GM03348 (cell line): ENCODE results near the gene RIC8B.

Experiments used
- DNase-seq: peaks from one replicate; pipeline ENCODE4 v3.0.0; 2012; ENCODE audit warnings: low spot score

The RIC8B gene

DNA sequence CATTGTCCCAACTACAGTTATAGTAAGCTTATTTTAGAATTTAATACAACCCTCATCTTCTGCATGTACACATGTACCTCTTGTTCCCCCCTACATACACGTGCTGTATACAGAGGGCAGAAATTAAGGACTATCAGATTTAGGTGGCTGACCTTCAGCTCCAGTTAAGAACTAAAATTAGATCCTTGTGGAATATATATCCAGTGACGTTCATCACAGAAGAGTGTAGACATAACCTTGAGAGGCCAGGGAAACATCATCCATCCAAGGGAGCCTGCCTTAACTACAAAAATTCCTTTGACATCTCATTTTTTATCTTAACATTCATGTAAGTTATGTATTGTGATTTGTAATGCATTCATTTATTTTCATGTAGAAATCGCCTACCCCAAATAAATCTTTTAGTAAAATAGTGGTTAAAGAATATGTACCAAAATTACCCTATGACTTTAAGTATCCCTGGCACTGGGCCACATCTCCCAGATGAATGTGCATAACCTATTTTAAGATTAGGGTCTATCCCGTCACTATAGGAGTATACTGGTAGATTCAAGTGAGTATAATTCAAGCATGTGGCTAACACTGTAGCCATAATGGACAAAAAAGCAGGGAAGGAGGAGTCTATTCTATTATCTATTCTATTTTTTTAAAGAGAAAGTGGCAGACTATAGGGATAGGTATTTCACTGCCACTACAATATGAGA lies 27.5 kb downstream of the RIC8B start:
- no peak for DNase-seq

DNA sequence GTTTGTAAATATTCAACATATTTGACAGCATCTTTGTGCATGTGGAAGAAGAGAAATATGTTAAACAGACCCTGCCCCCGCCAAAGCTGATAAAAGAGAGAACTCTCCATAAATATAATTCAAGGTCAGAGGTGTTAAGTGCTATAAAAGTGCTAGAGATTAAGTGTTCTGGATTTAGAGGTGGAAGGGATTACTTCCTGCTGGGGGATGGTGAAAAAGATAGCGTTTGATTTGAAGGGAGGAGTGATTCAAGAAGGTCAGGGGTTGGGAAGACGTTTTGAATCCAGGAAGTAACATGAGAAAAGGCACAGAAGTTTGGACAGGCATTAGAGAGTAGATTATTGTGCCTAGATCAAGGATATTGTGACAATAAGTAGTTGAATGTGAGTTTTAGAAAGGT lies 30.2 kb downstream of the RIC8B start:
- no peak for DNase-seq

DNA sequence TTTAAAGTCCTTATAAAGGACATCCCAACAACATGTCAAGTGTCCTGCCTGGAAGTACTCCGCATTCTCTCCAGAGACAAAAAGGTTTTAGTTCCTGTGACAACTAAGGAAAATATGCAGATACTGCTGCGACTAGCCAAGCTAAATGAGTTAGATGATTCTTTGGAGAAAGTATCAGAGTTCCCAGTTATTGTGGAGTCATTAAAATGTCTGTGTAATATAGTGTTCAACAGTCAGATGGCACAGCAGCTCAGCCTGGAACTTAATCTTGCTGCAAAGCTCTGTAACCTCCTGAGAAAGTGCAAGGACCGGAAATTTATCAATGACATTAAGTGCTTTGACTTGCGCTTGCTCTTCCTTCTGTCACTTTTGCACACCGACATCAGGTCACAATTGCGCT lies 40.2 kb downstream of the RIC8B start:
- DNase-seq: no peak

DNA sequence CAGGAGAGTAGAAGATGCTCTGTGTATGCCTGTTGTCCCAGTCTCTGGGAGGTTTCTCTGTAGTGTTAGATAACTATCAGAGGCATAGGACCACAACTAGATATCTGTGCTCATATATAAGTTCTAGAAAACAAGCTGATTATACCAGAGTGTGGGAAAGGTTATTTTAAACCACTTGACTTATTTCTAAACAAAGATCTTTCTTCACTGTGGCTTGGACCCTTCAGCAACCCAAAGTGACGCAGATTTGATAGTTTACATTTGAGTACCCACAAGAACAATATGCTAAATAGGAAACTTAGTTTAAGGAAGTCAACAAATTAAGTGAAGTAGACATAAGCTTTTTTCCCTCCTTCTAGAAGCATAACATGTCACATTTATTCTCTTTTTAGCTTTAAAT lies 41.3 kb downstream of the RIC8B start:
- DNase-seq: no peak

DNA sequence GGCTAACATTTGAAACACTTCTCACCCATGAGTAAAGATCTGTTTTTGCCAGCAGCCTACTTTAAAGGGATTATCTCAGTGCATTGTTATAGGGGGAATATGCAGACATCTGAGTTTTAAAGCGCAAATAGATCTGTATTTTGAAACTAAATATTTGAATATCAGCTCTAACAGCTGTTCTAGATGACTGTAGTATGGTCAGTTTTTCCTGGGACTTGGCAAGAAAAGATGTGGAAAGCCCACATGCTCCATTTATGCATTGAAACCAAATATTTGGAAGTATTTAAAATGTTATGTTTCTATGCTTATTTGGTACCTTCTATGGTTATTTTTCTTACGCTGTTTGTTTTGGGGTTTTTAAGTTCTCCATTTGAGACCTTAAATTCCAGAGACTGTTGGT lies 41.7 kb downstream of the RIC8B start:
- no peak for DNase-seq

DNA sequence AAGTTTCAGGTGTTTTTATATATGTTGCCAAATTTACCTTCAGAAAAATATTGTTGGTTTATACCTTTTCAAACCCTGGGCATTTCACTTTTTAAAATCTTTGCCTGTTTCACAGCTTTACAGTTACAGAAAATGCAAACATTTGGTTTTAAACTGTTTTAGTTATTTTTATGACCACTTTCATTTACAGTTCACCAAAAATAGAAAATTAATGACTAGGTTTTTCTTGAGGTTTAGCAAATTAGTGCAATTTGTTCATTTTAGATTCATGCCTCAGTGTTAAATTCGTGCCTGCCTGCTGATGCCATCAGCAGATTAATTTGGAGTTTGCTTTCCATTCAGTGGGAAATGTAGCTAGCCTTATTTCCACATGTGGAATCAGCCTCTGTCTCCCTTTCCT lies 45.5 kb downstream of the RIC8B start:
- no peak for DNase-seq

DNA sequence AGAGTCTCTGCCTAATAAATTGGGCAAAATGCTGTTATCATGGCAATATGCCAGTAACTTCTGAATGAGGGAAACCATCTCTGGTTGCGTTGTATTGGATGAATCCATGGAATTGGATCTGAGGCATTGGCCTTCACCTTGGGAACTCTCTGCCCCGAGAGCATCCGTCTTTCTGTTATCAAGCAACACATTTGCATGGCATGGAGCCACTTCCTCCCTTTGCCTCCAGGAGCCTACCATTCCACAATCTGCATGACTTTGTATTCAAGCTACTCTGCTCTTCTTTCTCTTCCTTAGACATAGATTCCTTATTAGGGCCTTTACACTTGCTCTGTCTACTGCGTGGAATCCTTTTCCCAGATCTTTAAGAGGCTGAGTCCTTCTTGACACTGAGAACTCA lies 57.2 kb downstream of the RIC8B start:
- DNase-seq: no peak

DNA sequence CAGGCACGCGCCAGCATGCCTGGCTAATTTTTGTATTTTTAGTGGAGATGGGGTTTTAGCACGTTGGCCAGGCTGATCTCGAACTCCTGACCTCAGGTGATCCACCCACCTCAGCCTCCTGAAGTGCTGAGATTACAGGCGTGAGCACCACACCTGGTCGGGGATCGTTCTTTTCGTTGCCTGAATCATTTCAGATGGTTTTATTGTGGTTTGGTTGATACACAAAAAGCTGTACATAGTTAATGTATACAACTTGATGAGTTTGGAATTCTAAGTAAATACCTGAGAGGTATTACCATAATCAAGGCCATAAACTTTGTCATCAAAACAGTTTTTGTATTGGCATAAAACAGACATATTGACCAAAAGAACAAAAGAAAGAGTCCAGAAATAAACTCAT lies 63.3 kb downstream of the RIC8B start:
- no peak for DNase-seq

DNA sequence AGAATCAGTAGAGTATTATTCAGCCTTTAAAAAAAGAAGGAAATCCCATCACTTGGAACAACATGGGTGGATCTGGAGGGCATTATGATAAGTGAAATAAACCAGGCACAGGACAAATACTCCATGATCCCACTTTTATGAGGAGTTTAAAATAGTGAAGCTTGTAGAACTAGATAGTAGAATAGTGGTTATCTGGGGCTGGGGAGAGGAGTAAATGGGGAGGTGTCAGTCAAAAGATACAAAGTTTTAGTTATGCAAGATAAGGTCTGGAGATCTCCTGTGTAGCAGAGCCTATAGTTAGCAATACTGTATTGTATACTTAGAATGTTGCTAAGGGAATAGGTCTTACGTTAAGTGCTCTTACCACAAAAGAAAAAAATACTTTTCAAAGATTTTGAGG lies 64.9 kb downstream of the RIC8B start:
- DNase-seq: no peak

DNA sequence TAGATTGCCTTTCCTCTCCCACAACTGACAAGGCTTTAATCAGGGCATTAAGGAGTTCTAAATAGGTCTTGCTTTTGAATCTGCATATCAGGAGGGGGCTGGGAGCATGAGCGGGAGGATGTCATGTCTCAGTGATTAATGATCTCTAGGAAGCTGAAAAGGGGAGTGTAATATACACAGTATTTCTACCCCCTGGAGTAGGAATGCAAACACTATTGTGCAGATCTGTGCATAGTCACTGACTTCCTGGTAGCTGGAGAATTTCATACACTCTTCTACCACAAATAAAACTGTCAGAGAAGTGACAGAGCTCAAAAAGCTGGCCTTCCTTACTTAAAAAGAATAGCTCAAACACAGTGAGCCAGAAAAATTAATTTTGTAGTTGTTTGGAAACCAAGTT lies 65.8 kb downstream of the RIC8B start:
- peak; percentile 41 for DNase-seq

DNA sequence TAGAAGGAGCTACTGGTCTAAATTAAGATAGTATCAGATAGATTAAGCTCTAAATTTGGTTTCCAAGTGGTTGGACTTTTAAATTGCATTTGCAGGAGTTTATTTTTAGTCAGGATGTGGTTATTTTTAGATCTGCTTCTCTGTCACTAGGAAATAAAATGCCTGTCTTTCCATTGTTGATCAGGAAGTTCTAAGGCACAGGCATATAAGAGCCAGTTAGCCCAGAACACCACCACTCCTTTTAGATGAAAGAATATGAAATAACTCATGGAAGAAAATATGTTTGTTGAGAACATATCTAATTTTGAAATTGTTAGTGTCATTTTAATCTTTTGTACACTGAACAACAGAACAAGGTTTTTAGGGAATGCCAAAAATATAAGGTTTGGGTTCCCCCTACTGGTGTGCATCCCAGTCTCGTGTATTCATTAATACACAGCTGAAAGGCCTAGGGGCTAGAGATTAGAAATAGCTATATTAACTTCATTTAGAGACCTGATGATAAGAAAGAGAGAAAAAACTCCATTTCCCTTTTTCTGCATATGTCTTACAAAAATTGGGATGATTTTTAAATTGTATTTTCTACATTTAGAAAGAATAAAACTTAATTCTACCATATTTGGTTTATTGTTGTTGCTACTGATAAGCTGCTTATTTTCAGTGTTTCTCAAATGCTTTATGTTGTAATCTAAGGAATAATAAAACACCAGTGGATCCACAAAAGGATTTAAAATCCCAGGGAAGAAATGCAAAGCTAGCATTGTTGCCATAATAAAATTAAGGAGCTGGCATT lies 67.2 kb downstream of the RIC8B start:
- DNase-seq: peak; percentile 68

DNA sequence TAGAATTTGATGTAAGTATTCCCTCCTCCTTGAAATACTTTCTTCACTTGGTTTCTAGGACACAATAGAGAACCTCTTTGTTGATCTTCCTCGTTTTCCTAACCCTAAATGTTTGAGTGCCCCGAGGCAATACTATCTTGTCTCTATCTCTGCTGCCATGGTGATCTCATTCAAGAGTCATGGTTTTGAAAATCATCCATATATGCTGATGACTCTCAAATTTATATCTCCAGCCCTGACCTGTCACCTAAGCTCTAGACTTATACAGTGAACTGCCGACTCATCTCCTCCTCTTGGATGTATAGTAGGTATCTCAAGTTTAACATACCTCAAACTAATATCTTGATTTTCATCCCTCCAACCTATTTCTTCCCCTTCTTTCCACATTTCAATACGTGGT lies 71.4 kb downstream of the RIC8B start:
- DNase-seq: no peak

DNA sequence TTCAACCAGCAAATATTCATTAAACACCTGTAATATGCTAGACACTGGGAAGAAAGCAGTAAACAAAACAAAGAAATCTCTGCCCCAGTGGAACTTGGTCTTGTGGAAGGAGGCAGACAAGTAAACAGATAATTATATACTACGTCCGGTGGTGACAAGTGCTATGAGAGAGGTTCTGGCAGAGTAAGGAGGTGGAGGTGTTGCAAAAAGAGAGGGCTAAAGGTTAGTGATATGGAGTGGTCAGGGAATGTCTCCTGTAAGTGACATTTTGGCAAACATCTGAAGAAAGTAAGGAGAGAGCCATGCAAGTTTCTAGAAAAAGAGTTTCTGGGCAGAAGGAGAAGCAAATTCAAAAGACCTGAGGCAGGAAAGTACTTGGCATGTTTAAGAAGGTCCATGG lies 73.4 kb downstream of the RIC8B start:
- DNase-seq: no peak

DNA sequence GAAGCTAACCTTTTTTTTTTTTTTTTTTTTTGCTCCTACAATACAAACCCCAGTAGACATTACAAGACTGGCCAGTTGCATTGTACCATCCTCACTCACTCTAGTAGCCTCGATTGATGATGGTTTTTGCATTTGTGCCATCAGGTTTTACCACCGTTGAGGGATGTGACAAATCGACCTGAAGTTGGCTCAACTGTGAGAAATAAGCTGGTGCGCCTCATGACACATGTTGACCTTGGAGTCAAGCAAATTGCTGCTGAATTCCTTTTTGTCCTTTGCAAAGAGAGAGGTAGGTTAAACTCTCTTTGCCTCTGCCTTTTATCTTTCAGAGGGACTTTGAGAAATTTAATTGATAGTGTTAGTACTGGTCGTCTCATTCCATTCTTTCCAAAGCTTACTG lies 76.8 kb downstream of the RIC8B start:
- no peak for DNase-seq

DNA sequence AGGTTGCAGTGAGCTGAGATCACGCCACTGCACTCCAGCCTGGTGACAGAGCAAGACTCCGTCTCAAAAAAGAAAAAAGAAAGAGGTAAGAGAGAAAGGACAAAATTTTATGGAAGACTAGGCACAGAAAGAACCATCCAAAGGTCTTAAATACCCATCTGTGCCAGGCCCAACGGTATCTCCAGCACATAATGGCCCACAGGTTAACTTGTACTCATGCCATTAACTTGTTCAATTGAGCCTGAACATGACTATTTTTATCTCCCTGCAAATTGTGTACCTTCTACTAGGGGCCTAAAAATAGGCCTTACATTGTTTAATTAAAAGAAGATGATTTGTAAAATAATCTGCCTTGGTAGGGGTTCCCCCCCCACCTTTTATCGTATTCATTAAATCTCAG lies 80.2 kb downstream of the RIC8B start:
- DNase-seq: no peak

DNA sequence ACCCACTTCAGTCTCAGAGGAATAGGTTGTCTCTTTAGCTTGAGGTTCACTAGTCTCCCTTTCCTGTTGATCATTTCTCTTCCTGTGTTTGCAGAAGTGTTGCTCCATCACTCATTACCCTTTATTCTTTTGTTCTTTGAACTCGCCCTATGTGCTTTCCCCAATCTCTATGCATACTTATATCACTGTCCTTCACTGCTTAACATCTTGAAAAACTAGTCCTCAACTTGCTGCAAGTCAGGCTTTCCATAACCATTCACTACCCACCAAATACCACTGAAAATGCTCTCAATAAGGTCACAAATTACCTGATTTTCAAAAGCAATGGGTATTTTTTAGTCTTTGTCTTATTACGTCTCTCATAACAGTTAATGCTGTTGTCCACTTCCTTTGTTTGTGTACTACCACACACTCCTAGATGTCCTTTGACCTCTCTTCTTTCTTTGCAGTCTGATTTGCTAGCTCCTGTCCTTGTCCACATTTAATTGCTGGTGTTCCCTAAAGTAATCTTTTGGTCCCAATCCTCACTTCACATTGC lies 80.8 kb downstream of the RIC8B start:
- no peak for DNase-seq

DNA sequence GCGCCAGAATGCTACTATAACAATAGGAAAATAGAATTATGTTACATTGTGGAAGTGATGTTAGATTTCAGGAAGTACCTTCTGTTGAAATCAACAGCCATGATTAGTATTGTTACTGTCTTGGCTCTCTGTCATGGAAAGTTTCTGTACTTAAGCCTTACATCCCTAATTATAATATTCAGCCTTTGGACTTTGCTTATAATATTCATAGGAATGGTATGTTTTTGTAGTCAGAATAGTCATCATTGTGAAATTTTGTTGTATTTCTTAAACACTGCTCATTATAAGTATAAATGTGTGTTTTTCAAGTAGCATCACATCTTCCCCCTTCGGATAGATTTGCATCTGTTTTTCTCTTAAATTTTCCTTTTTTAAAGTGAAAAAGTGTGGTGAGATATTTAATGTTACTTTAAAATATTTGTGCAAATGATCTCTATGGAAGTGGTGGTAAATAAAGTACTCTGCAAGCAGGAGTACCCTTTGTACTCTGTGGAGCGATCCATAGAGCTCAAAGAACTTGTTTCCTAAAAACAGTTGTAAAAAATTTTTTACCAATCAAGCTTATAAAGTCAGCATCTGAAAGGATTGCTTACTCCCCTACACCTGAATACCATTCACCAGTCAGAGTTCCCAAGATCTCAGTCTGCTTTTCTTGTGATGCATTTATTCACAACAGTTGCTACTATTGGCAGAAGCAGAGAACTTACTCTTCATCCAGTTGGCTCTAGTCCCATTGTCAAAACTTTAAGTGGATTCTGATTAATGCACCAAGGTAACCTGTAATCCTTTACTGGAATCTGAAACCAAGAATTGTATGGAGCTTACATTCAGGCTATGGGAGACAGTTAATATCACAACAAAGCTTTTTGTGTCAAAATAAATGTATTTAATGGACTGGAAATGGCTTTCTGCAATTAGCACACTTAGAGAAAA lies 87.8 kb downstream of the RIC8B start:
- peak; percentile 35 for DNase-seq

DNA sequence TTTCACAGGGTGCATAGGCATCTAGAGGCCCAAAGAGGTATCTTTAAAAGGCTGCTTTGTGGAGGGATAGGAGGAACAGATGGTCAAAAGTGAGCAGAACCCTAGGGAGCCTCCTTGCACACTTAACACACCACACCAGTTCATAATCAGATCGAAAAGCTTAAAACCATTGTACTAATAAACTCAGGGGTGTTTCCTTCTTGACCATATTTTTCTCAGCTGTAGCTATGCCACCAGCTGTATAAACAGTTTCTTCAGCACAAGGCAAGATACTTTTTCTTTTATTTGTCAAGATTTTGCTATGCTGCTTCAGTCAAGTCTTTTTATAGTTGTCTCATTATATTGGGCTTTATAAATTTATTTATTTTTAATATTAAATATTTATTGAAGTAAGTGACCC lies 88.7 kb downstream of the RIC8B start:
- no peak for DNase-seq

DNA sequence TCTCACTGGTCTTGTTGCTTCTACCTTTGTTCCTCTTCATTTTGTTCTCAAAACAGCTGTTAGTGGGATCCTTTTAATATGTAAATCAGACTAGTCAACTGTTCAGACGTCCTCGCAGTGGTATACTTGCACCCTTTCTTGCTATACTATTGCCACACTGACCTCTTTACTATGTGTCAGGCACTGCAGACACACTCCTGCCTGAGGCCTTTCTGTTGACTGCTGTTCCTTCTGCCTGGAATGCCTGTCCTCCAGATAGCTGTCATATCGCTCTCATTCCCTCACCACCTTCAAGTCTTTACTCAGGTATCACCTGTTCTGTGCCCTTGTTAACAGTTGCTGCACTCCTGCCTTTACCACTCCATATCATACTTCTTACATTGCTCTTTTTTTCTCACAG lies 91.2 kb downstream of the RIC8B start:
- DNase-seq: no peak

DNA sequence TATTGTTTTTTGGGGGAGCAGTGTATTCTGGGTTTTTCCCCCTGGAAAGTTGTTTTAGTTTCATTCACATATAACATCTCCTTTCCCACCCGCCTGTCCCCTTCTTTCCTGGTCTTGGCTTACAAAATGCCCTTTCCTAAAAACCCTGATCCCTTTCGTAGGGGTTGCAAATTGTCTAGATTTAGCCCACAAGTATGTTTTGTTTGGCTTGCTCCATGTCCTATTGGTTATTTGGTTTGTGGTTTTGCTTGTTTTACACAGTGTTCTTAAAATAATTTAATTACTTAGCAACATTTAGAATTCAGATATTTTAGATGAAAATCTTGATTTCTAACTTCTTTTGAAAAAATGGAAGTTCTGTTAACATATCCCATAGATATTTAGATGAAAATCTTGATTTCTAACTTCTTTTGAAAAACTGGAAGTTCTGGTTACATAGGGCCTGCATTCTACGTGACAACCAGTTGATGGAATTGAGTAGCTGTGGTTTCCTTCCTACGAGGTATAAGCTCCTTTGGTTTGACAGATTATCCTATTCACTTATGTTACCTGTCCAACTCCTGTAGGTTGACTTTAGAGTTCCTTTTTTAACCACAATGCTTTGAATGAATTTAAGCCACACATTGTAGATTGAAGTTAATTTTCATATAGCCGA lies 92.1 kb downstream of the RIC8B start:
- no peak for DNase-seq

DNA sequence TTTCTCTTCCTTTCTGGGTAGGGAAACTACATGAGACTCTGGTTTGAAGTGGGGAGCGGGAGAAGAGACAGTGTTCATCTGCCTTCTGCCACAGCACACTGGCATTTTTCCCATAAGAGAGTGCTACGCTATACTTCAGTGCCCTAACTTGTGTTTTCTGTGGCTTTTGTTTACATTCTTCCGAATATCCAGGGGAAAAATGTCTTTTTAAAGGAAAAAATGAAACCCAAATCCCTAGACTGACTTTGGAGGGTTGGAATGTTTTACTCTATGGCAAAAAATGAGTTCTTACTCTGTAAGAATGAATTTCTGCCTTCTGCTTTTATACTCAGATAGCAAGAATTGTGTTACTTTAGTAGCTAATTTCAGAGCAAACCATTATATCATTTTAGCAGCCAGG lies 93.2 kb downstream of the RIC8B start:
- DNase-seq: no peak
